Type B pancreatic cell (in vitro differentiated cells): Measurements from ENCODE around the gene FNDC3A. TPM values are rescaled to one million over a fixed set of nuclear protein-coding genes. Genes with fewer than 3 reads are reported as not detected.

Experiments used
- DNase-seq: peaks from one replicate; pipeline ENCODE4 v3.0.0; 2021; ENCODE audit warnings: mixed read lengths; ENCODE audit not compliant: unreplicated experiment; ENCODE audit errors: extremely low spot score
- H3K27ac Mint-ChIP-seq: 2 replicates; pipeline ENCODE4 v1.8.0; 2021; ENCODE audit warnings: mild to moderate bottlenecking, mixed read lengths
- H3K27me3 Mint-ChIP-seq: 2 replicates; pipeline ENCODE4 v1.8.0; 2021; ENCODE audit warnings: mixed read lengths
- H3K36me3 Mint-ChIP-seq: 2 replicates; pipeline ENCODE4 v1.8.0; 2021; ENCODE audit warnings: mixed read lengths
- H3K4me1 Mint-ChIP-seq: one replicate; pipeline ENCODE4 v1.8.0; 2021; ENCODE audit warnings: mixed read lengths; ENCODE audit not compliant: unreplicated experiment
- H3K4me3 Mint-ChIP-seq: 2 replicates; pipeline ENCODE4 v1.8.0; 2021; ENCODE audit warnings: mild to moderate bottlenecking, mixed read lengths
- H3K9me3 Mint-ChIP-seq: 2 replicates; pipeline ENCODE4 v1.8.0; 2021; ENCODE audit warnings: mixed read lengths
- CTCF ChIP-seq: fragments of 200-600 bp; sonication (generic); conservative IDR thresholded peaks from 2 replicates; pipeline ENCODE4 v1.5.0; 2021; ENCODE audit warnings: antibody characterized with exemption, mild to moderate bottlenecking
- total RNA-seq: library from RNA; stranded (reverse); gene quantifications from 2 replicates; pipeline ENCODE4 v1.2.1, GENCODE V29; 2021; ENCODE audit warnings: low replicate concordance

FNDC3A gene
- total RNA-seq, 1 donor from 2014 or later: 65.7 TPM

GRCh38 chr13:48939728-48940127 lies 36.0 kb upstream of the FNDC3A start:
- TF ChIP-seq CTCF: no peak
- H3K27me3 Mint-ChIP-seq: no peaks in the 10 kb centered on the region
- no peaks in the 10 kb centered on the region for H3K36me3 Mint-ChIP-seq
- no peak for DNase-seq
- no peak overlapping the region for H3K4me3 Mint-ChIP-seq
- no peak overlapping the region for H3K27ac Mint-ChIP-seq
- H3K9me3 Mint-ChIP-seq: no peaks in the 10 kb centered on the region
- H3K4me1 Mint-ChIP-seq: peaks cover 6% of the 10 kb centered on the region

- no peak overlapping the region for H3K27ac Mint-ChIP-seq
- no peaks in the 10 kb centered on the region for H3K27me3 Mint-ChIP-seq
These were observed 33.6 kb upstream of the FNDC3A start for GRCh38 chr13:48942131-48942530.

GRCh38 chr13:48944221-48944620 lies 31.5 kb upstream of the FNDC3A start:
- TF ChIP-seq CTCF: no peak
- Mint-ChIP-seq H3K27ac (no peak overlapping the region), H3K4me1 (peaks cover 6% of the 10 kb centered on the region), H3K36me3 (no peaks in the 10 kb centered on the region), H3K4me3 (no peak overlapping the region), H3K9me3 (no peaks in the 10 kb centered on the region), H3K27me3 (no peaks in the 10 kb centered on the region)
- no peak for DNase-seq

More at GRCh38 chr13:48942131-48942530, 33.6 kb upstream of the FNDC3A start:
- Mint-ChIP-seq H3K4me3 (no peak overlapping the region), H3K36me3 (no peaks in the 10 kb centered on the region), H3K4me1 (peaks cover 6% of the 10 kb centered on the region), H3K9me3 (no peaks in the 10 kb centered on the region)
- DNase-seq: no peak
- no peak for TF ChIP-seq CTCF

GRCh38 chr13:48945626-48946025 lies 30.1 kb upstream of the FNDC3A start:
- H3K9me3 Mint-ChIP-seq: peaks cover 3% of the 10 kb centered on the region
- no peak overlapping the region for H3K4me3 Mint-ChIP-seq
- no peaks in the 10 kb centered on the region for H3K36me3 Mint-ChIP-seq
- no peak for DNase-seq
- TF ChIP-seq CTCF: no peak
- H3K4me1 Mint-ChIP-seq: peaks cover 6% of the 10 kb centered on the region
- no peaks in the 10 kb centered on the region for H3K27me3 Mint-ChIP-seq
- no peak overlapping the region for H3K27ac Mint-ChIP-seq

- H3K4me3 Mint-ChIP-seq: no peak overlapping the region
- H3K4me1 Mint-ChIP-seq: peaks cover 1% of the 10 kb centered on the region
- no peaks in the 10 kb centered on the region for H3K27me3 Mint-ChIP-seq
- DNase-seq: no peak
- H3K9me3 Mint-ChIP-seq: peaks cover 5% of the 10 kb centered on the region
- H3K27ac Mint-ChIP-seq: no peak overlapping the region
- H3K36me3 Mint-ChIP-seq: no peaks in the 10 kb centered on the region
- no peak for TF ChIP-seq CTCF
These were observed 29.5 kb upstream of the FNDC3A start for GRCh38 chr13:48946163-48946562.
